ENCODE results near the gene CUBN. TPM values are rescaled to one million over a fixed set of nuclear protein-coding genes. Genes with fewer than 3 reads are reported as not detected.

Gene CUBN
- total RNA-seq, 2 experiments from 2014 or later = 7.9 to 9.2 TPM

GRCh38 chr10:17166699-17167098 lies 37.1 kb upstream of the CUBN start:
- CTCF ChIA-PET = no interaction called here
- H3K4me1 ChIP-seq (ENCODE audit: insufficient read depth, low read length) = no peaks in the 10 kb centered on the region
- intact Hi-C loops (cut with DNase I, micrococcal nuclease) = no loop called here
- H3K27ac Mint-ChIP-seq = no peak overlapping the region
- H3K4me1 Mint-ChIP-seq (ENCODE audit: low read depth) = no peaks in the 10 kb centered on the region
- H3K36me3 ChIP-seq (ENCODE audit: insufficient read depth, low read length) = peaks cover 7% of the 10 kb centered on the region
- POLR2A ChIA-PET = no interaction called here
- no peaks in the 10 kb centered on the region for H3K27me3 ChIP-seq (ENCODE audit: control insufficient read depth in 1 of 2, insufficient read depth in 2 of 2, low read length in 2 of 2)
- H3K4me3 ChIP-seq (ENCODE audit: low read length) = no peak overlapping the region
- DNase-seq = no peak
- H3K9me3 Mint-ChIP-seq = no peaks in the 10 kb centered on the region
- H3K4me3 Mint-ChIP-seq = no peak overlapping the region
- H3K36me3 Mint-ChIP-seq (ENCODE audit: low read depth) = peaks cover 17% of the 10 kb centered on the region
- ATAC-seq (ENCODE audit: poor library complexity) = no peak
- H3K9me3 ChIP-seq (ENCODE audit: control insufficient read depth in 1 of 2, insufficient read depth in 1 of 2, low read length in 2 of 2) = no peaks in the 10 kb centered on the region
- no peak for TF ChIP-seq CTCF (IDR thresholded peaks at IDR 0.05)
- H3K27me3 Mint-ChIP-seq = no peaks in the 10 kb centered on the region
- no peak overlapping the region for H3K27ac ChIP-seq (ENCODE audit: low read depth in 1 of 2, low read length in 2 of 2)

- Histone ChIP-seq H3K4me1 (ENCODE audit: insufficient read depth, low read length) (no peaks in the 10 kb centered on the region), H3K4me3 (ENCODE audit: low read length) (no peak overlapping the region), H3K36me3 (ENCODE audit: insufficient read depth, low read length) (peaks cover 6% of the 10 kb centered on the region), H3K27ac (ENCODE audit: low read depth in 1 of 2, low read length in 2 of 2) (no peak overlapping the region), H3K27me3 (ENCODE audit: control insufficient read depth in 1 of 2, insufficient read depth in 2 of 2, low read length in 2 of 2) (no peaks in the 10 kb centered on the region), H3K9me3 (ENCODE audit: control insufficient read depth in 1 of 2, insufficient read depth in 1 of 2, low read length in 2 of 2) (no peaks in the 10 kb centered on the region)
- no peak for TF ChIP-seq CTCF (IDR thresholded peaks at IDR 0.05)
- ChIA-PET CTCF (no interaction called here), POLR2A (no interaction called here)
- Mint-ChIP-seq H3K27ac (no peak overlapping the region), H3K27me3 (no peaks in the 10 kb centered on the region), H3K4me1 (ENCODE audit: low read depth) (no peaks in the 10 kb centered on the region), H3K36me3 (ENCODE audit: low read depth) (peaks cover 5% of the 10 kb centered on the region), H3K9me3 (no peaks in the 10 kb centered on the region), H3K4me3 (no peak overlapping the region)
- DNase-seq = no peak
- no peak for ATAC-seq (ENCODE audit: poor library complexity)
- intact Hi-C loops (cut with DNase I, micrococcal nuclease) = no loop called here
Observed at GRCh38 chr10:17162828-17163227, 33.2 kb upstream of the CUBN start.

- intact Hi-C loops (cut with DNase I, micrococcal nuclease) = no loop called here
- no peak for ATAC-seq (ENCODE audit: poor library complexity)
- Histone ChIP-seq H3K4me1 (ENCODE audit: insufficient read depth, low read length) (no peaks in the 10 kb centered on the region), H3K27ac (ENCODE audit: low read depth in 1 of 2, low read length in 2 of 2) (no peak overlapping the region), H3K4me3 (ENCODE audit: low read length) (no peak overlapping the region), H3K9me3 (ENCODE audit: control insufficient read depth in 1 of 2, insufficient read depth in 1 of 2, low read length in 2 of 2) (no peaks in the 10 kb centered on the region), H3K36me3 (ENCODE audit: insufficient read depth, low read length) (peaks cover 6% of the 10 kb centered on the region), H3K27me3 (ENCODE audit: control insufficient read depth in 1 of 2, insufficient read depth in 2 of 2, low read length in 2 of 2) (no peaks in the 10 kb centered on the region)
- DNase-seq = no peak
- TF ChIP-seq CTCF (IDR thresholded peaks at IDR 0.05) = no peak
- CTCF ChIA-PET = no interaction called here
- Mint-ChIP-seq H3K4me1 (ENCODE audit: low read depth) (no peaks in the 10 kb centered on the region), H3K36me3 (ENCODE audit: low read depth) (peaks cover 14% of the 10 kb centered on the region), H3K27me3 (no peaks in the 10 kb centered on the region), H3K27ac (no peak overlapping the region), H3K4me3 (no peak overlapping the region), H3K9me3 (no peaks in the 10 kb centered on the region)
- POLR2A ChIA-PET = no interaction called here
Observed at GRCh38 chr10:17161775-17162174, 32.2 kb upstream of the CUBN start.

Data from CD4-positive, alpha-beta T cell (primary cell).